Germinal center (tissue), 1 donor: ENCODE results near the gene CTU1.

Source experiments
- DNase-seq: peaks from one replicate; pipeline ENCODE4 v3.0.0; 2012; ENCODE audit warnings: mixed read lengths, low spot score

CTU1 gene

GRCh38 chr19:51131780-51132680, 23.8 kb upstream of the CTU1 start:
- no peak for DNase-seq

DNA sequence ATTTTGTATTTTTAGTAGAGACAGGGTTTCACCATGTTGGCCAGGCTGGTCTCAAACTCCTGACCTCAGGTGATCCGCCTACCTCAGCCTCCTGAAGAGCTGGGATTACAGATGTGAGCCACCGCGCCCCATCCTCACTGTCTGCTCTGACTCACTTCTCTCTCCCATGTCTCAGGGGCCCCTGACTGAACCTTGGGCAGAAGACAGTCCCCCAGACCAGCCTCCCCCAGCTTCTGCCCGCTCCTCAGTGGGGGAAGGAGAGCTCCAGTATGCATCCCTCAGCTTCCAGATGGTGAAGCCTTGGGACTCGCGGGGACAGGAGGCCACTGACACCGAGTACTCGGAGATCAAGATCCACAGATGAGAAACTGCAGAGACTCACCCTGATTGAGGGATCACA, 21.5 kb upstream of the CTU1 start:
- no peak for DNase-seq

DNA sequence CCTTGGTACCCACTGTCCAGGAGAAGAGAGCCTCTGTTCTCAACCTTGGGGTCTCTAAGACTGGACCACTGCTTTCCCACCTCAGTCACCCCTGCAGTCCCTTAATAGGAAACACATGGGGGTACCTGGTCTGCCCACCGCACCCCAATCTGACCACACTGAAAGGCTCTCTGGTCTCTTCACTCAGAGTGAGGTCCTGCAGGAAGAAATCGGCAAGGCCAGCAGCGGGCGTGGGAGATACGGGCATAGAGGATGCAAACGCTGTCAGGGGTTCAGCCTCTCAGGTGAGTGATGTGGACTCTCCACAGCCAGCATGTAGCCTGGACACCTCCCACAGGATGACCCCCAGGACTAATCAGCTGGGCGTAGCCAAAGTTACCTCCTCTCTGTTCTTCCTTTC, 20.0 kb upstream of the CTU1 start:
- no peak for DNase-seq

DNA sequence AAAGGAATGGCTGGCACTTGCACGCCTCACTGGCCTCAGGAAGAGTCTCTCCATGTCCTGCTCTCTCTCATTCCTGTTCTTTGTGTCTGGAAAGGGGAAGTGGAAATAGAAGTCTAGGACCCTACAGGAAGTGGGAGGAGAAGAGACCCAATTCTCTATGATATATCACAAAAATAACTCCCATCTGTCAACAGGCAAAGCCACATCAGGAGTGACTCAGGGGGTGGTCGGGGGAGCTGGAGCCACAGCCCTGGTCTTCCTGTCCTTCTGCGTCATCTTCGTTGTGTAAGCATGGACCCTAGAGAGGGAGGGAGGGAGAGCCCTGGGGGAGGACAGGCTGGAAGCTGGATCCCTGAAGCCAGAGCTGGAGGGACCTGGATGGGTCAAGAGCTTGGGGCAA, 19.5 kb upstream of the CTU1 start:
- no peak for DNase-seq

- no peak for DNase-seq
These were observed 18.8 kb upstream of the CTU1 start for GRCh38 chr19:51127032-51127431.

- no peak for DNase-seq
These were observed 17.3 kb upstream of the CTU1 start for GRCh38 chr19:51125421-51126075.

DNA sequence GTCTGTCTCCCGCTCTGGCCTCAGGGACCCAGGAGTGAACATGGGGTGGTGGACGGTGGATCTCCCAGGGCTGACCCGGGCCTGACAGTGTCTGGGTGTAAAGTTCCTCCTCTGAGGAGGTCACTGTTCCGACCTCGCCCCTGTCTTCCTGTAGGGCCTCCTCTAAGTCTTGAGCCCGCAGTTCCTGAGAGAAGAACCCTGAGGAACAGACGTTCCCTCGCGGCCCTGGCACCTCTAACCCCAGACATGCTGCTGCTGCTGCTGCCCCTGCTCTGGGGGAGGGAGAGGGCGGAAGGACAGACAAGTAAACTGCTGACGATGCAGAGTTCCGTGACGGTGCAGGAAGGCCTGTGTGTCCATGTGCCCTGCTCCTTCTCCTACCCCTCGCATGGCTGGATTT, 16.5 kb upstream of the CTU1 start, which contains the start of gene SIGLEC9:
TSS of gene SIGLEC9 (plus strand) at position 178 of the 400 bp plus-strand sequence. CDS start at position 247, 69 bp downstream.
- DNase-seq, result no peak

DNA sequence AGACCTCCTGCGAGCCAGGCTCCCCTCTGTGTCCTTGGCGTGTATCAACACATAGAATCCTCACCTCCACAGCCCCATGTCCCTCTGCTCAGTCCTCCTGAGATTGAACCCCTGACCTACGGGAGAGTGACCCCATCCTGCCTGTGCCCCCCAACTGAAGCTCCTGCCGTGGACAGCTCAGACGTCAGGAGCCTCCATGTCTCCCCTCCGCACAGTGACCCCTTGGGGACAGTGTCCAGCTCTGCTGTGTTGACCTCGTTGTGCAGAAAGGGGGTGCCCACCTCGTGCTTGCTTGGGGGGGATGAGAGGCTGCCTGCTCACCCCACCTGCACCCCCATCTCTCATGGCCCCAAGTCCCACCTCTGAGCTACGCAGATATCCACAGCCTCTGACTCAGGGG, 16.0 kb upstream of the CTU1 start:
- no peak for DNase-seq

DNA sequence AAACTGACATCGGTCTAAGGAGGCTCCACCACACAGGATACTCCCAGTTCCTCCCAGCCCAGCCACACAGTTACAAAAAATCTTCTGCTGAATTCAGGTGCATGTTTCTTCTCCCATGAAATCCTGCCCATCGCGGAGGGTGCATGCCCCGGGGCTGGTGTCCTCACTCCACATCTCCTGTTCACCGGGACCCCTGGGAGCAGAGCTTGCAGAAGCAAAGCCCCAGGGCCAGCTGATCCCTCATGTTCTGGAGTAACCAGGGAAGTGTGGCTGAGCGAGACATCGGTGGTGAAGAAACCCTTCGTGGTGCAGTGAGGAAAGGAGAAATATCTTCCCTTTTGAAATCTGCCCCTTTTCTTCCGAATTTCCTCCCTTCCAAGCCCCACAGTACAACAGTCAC, 15.6 kb upstream of the CTU1 start:
- DNase-seq, result no peak

GRCh38 chr19:51123381-51123800, 15.2 kb upstream of the CTU1 start:
- DNase-seq, result no peak

DNA sequence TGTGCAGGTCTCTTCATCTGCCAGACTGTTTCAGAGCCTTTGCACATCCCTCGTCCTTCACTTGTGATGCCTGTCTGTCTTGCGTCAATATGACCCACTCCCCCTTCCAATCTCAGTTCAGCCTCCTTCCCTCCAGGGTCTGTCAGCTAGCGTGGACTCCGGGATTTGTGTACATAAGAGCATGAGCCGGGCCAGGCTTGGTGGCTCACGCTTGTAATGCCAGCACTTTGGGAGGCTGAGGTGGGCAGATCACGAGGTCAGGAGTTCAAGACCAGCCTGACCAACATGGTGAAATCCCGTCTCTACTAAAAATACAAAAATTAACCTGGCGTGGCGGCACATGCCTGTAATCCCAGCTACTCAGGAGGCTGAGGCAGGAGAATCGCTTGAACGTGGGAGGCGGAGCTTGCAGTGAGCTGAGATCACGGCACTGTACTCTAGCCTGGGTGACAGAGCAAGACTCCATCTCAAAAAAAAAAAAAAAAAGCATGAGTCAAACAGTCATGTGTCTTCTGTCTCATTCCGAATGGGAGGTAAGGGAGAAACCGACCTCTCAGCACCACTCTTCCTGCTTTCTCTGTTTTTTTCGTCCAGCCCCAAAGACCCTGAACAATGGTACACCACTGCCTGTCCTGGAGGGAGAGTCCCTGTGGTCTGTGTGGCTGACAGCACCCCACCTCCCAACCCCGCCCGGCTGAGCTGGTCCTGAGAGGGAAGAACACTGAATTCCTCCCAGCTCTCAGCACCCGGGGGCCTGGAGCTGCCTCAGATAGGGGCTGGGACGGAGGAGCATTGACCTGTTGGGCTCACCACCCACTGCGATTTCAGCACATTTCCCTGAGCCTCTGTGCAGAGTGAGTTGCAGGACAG, 14.1 kb upstream of the CTU1 start:
- no peak for DNase-seq

DNA sequence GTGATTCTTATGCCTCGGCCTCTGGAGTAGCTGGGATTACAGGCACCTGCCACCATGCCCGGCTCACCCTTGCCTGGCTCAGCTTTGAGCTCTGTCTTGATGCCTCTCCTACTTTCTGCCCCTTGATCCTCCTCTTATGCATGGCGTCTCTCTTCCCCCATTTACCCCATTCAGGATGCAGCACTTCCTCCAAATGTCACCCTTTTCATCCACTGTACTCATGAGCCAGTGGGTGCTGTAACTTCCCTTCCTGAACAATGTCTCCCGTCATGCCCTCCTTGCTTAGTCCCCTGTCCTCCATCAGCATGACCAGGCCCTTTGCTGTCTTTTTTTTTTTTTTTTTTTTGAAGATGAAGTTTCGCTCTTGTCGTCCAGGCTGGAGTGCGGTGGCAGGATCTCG, 13.0 kb upstream of the CTU1 start:
- DNase-seq, result no peak

GRCh38 chr19:51120160-51120559, 12.0 kb upstream of the CTU1 start:
- DNase-seq, result no peak

DNA sequence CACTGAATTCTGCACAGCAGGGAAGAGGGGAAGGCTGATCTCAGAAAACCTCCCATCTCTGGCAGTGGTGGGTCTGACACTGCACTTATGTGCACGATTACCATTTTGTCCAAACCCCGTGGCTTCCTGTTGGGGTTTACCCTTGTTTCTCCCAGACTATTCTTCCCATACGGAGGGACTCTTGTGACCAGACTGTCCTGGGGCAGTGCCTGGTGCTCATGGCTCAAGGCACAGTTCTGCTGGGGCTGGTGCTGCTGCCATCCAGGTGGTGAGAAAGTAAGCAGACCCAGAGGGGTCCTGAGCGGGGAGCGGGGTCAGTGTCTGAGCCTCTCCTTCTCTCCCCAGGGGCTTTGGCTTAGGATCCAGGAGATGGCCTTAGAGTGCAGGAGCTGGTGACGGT, 11.4 kb upstream of the CTU1 start:
- DNase-seq, result no peak

- DNase-seq, result no peak
These were observed 10.9 kb upstream of the CTU1 start for GRCh38 chr19:51119101-51119500.

- DNase-seq, result no peak
These were observed 8.6 kb upstream of the CTU1 start for GRCh38 chr19:51116736-51117286.

DNA sequence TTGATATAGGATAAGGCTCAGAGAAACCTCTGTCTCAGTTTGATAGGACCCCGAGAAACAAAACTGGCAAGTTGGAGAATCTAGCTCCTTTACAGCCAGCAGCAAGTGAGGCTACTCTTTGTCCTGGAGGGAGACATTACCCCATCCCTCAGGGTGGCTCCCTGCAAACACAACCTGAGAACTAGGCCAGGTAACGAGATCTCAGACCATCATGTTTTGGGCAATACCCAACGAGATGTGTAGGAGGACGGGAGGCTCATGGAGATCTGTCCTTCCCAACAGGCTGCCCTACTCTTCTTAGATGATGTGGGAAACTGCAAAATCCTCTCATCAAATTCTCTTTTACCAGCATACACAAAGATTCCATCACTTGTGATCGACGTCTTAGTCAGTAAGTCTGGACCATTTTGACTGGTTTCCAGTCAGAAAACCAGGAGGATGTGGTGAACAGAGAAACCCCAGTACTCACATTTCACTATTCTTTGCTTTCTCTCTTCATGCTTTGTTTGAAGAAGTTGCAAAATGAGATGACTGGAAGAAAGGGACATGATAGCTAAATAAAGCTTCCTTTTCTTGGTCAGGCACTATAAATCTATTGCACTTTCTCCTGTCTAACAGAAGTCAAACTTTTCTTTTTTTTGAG, 6.0 kb upstream of the CTU1 start:
- no peak for DNase-seq

- DNase-seq, result no peak
These were observed 3.4 kb upstream of the CTU1 start for GRCh38 chr19:51111606-51112005.

- no peak for DNase-seq
These were observed 2.4 kb upstream of the CTU1 start for GRCh38 chr19:51110666-51110971.

- no peak for DNase-seq
These were observed 567 bp upstream of the CTU1 start for GRCh38 chr19:51108805-51109146.

- no peak for DNase-seq
These were observed 673 bp downstream of the CTU1 start for GRCh38 chr19:51107406-51108065.
